Astrocyte of the spinal cord (primary cell): ENCODE data around the gene TRMT44.

ENCODE experiments used
- DNase-seq: peaks from one replicate; pipeline ENCODE4 v3.0.0; 2011; ENCODE audit warnings: low read depth, low spot score
- H3K4me3 ChIP-seq: 2 replicates; pipeline ENCODE4 v1.5.1; 2011; ENCODE audit warnings: low read depth, mild to moderate bottlenecking, low read length, moderate library complexity
- in situ Hi-C: cut with HindIII; loops from 2 replicates; pipeline ENCODE4 v1.10.0; 2017; ENCODE audit warnings: low sequenced_read_pairs
- TF ChIP-seq, protein P1 (sequence below): IDR thresholded peaks from 2 replicates; pipeline ENCODE4 v1.5.1; 2012; ENCODE audit warnings: low read depth, mild to moderate bottlenecking, low read length, inconsistent platforms

TRMT44 gene

GRCh38 chr4:8515316-8516060 lies 74.9 kb downstream of the TRMT44 start:
- H3K4me3 ChIP-seq, result no peak overlapping the region
- in situ Hi-C loops, result no loop called here
- DNase-seq, result no peak
- TF ChIP-seq, protein P1, sequence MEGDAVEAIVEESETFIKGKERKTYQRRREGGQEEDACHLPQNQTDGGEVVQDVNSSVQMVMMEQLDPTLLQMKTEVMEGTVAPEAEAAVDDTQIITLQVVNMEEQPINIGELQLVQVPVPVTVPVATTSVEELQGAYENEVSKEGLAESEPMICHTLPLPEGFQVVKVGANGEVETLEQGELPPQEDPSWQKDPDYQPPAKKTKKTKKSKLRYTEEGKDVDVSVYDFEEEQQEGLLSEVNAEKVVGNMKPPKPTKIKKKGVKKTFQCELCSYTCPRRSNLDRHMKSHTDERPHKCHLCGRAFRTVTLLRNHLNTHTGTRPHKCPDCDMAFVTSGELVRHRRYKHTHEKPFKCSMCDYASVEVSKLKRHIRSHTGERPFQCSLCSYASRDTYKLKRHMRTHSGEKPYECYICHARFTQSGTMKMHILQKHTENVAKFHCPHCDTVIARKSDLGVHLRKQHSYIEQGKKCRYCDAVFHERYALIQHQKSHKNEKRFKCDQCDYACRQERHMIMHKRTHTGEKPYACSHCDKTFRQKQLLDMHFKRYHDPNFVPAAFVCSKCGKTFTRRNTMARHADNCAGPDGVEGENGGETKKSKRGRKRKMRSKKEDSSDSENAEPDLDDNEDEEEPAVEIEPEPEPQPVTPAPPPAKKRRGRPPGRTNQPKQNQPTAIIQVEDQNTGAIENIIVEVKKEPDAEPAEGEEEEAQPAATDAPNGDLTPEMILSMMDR, result no peak

- in situ Hi-C loops, result no loop called here
- no peak overlapping the region for H3K4me3 ChIP-seq
- no peak for DNase-seq
- TF ChIP-seq, protein P1, result no peak
Measured at GRCh38 chr4:8516061-8516573, 75.5 kb downstream of the TRMT44 start.

- no peak overlapping the region for H3K4me3 ChIP-seq
- DNase-seq, result no peak
- in situ Hi-C loops, result no loop called here
- TF ChIP-seq, protein P1, result no peak
Measured at GRCh38 chr4:8516996-8517550, 76.5 kb downstream of the TRMT44 start.

DNA sequence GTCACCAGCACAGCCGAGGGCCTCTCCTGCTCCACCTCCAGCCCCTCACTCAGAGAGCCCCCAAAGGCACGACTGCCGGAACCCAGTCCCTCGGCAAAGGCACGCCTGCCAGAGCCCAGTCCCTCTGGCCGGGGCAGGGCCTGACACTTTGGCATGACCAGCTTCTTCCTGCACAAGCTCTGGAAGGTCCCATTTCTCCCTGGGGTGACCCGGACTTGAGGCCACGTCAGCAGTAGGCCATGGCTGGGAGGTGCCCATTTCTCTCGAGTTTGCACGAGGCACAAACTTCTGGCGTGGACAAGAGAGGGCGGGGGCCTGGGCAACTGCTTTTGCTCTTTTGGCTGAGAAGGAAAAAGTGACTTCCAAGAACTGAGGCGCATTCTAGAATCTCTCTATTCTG lies 77.4 kb downstream of the TRMT44 start:
- H3K4me3 ChIP-seq, result no peak overlapping the region
- in situ Hi-C loops, result no loop called here
- TF ChIP-seq, protein P1, result no peak
- DNase-seq, result no peak

GRCh38 chr4:8522160-8523120 lies 81.9 kb downstream of the TRMT44 start:
- in situ Hi-C loops, result no loop called here
- DNase-seq, result no peak
- no peak overlapping the region for H3K4me3 ChIP-seq
- TF ChIP-seq, protein P1, result no peak

DNA sequence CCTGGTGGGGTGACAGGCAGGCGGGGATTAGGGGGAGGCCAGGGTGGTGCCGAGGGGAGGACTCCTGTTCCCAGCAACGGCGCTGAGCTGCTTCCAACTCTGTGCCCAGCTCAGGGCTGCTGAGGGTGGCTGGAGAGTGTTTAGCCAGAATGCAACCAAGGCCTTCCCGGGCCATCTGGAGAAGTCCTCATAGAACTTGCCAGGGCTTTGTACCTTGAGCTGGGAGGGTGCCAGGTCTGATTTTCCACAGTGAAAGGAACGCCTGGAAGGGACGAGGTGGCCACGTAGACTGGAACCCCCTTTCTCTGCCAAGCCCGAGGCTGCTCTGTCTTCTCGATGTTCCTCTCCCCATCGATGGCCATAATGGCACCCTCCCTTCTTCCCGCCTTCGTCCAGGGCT lies 82.6 kb downstream of the TRMT44 start:
- TF ChIP-seq, protein P1, result no peak

More for the DNA sequence above, 82.6 kb downstream of the TRMT44 start:
- DNase-seq, result no peak
- H3K4me3 ChIP-seq, result no peak overlapping the region
- in situ Hi-C loops, result no loop called here
